SK-N-SH (cell line): Measurements from ENCODE around the gene SPIB. TPM values are rescaled to one million over a fixed set of nuclear protein-coding genes. Genes with fewer than 3 reads are reported as not detected.

Experiments
- CTCF ChIA-PET: fragments of 300-600, 350-600 bp; formaldehyde crosslinking; extraction: SDS; loops from one replicate; lab custom pipeline; 2021; lab: Yijun Ruan, JAX
- POLR2A ChIA-PET: fragments of 350-600 bp; sonication (Branson Sonifier 250); formaldehyde crosslinking; extraction: SDS; loops from one replicate; lab custom pipeline; 2020; ENCODE audit warnings: antibody characterized with exemption, inconsistent platforms; lab: Yijun Ruan, JAX
- DNase-seq: peaks from one replicate; pipeline ENCODE4 v3.0.0; 2012
- H2AFZ ChIP-seq: fragments of 200-600 bp; sonication (generic); 2 replicates; pipeline ENCODE4 v1.8.1; 2016; ENCODE audit warnings: antibody characterized with exemption, mild to moderate bottlenecking, low read depth
- H3F3A ChIP-seq: fragments of 200-600 bp; sonication (generic); replicated peaks from 2 replicates; pipeline ENCODE3; 2016; ENCODE audit warnings: antibody characterized with exemption, mild to moderate bottlenecking; ENCODE audit not compliant: insufficient read depth
- H3K27ac ChIP-seq, 2 experiments: fragments of 200-500 bp in 1 of 2; fragments of 200-600 bp in 1 of 2; sonication (Bioruptor generic) in 1 of 2; sonication (generic), shearing (Covaris generic) in 1 of 2; 2 replicates each; pipeline versions ENCODE4 v1.5.1 to v1.6.1; 2014 to 2016; ENCODE audit warnings: low read depth in 2 of 2, inconsistent platforms in 1 of 2, low read length in 1 of 2, mild to moderate bottlenecking in 1 of 2, mixed read lengths in 1 of 2
- H3K27me3 ChIP-seq: fragments of 200-600 bp; sonication (generic), shearing (Covaris generic); 2 replicates; pipeline ENCODE4 v1.6.1; 2016; ENCODE audit warnings: mixed run types; ENCODE audit not compliant: insufficient read depth
- H3K36me3 ChIP-seq, 2 experiments: fragments of 200-500 bp in 1 of 2; fragments of 200-600 bp in 1 of 2; sonication (Bioruptor generic) in 1 of 2; sonication (generic) in 1 of 2; replicated peaks in 1 of 2; 2 replicates each; pipeline versions ENCODE3 to v1.5.1; 2014 to 2016; ENCODE audit warnings: low read length in 1 of 2, mild to moderate bottlenecking in 1 of 2; ENCODE audit not compliant: insufficient read depth in 2 of 2, control insufficient read depth in 1 of 2
- H3K4me1 ChIP-seq, 2 experiments: fragments of 200-500 bp in 1 of 2; fragments of 200-600 bp in 1 of 2; sonication (Bioruptor generic) in 1 of 2; sonication (generic), shearing (Covaris generic) in 1 of 2; 2 replicates each; pipeline versions ENCODE4 v1.5.1 to v1.6.1; 2014 to 2016; ENCODE audit warnings: low read depth in 1 of 2, low read length in 1 of 2, mixed run types in 1 of 2; ENCODE audit not compliant: insufficient read depth in 2 of 2, control insufficient read depth in 1 of 2
- H3K4me2 ChIP-seq: fragments of 200-600 bp; sonication (generic), shearing (Covaris generic); 2 replicates; pipeline ENCODE4 v1.6.1; 2017; ENCODE audit warnings: mixed run types
- H3K4me3 ChIP-seq, 2 experiments: fragments of 200-500 bp in 1 of 2; fragments of 200-600 bp in 1 of 2; sonication (Bioruptor generic) in 1 of 2; sonication (generic), shearing (Covaris generic) in 1 of 2; 2 replicates each; pipeline versions ENCODE4 v1.5.1 to v1.8.1; 2014 to 2016; ENCODE audit warnings: low read depth in 2 of 2, inconsistent platforms in 1 of 2, low read length in 1 of 2, mild to moderate bottlenecking in 1 of 2, mixed read lengths in 1 of 2, moderate library complexity in 1 of 2
- H3K79me2 ChIP-seq: fragments of 200-600 bp; sonication (generic); 2 replicates; pipeline ENCODE4 v1.8.1; 2017; ENCODE audit warnings: mild to moderate bottlenecking; ENCODE audit not compliant: insufficient read depth
- H3K9ac ChIP-seq: fragments of 200-600 bp; sonication (generic); 2 replicates; pipeline ENCODE4 v1.6.1; 2017; ENCODE audit warnings: mixed run types
- H3K9me2 ChIP-seq: fragments of 200-600 bp; sonication (generic); 2 replicates; pipeline ENCODE4 v1.6.1; 2017; ENCODE audit warnings: mixed run types
- H3K9me3 ChIP-seq: fragments of 200-600 bp; sonication (generic); 2 replicates; pipeline ENCODE4 v1.6.1; 2017; ENCODE audit warnings: mixed run types, mild to moderate bottlenecking, moderate library complexity
- H4K20me1 ChIP-seq: fragments of 200-600 bp; sonication (generic); 2 replicates; pipeline ENCODE4 v1.6.1; 2017; ENCODE audit warnings: mild to moderate bottlenecking, mixed run types; ENCODE audit not compliant: insufficient read depth
- EP300 ChIP-seq, 2 experiments: IDR thresholded peaks; 2 replicates each; pipeline versions ENCODE4 v1.4.0 to v1.6.1; 2012; ENCODE audit warnings: borderline replicate concordance in 1 of 2, low read depth in 1 of 2, low read length in 1 of 2
- EZH2phosphoT487 ChIP-seq: fragments of 200-600 bp; sonication (generic); IDR thresholded peaks from 2 replicates; pipeline ENCODE4 v1.6.1; 2017; ENCODE audit warnings: low read depth, mixed run types, mild to moderate bottlenecking, antibody characterized with exemption, moderate library complexity, borderline replicate concordance
- FOSL2 ChIP-seq: IDR thresholded peaks from 2 replicates; pipeline ENCODE4 v1.4.0; 2012; ENCODE audit warnings: low read depth, mild to moderate bottlenecking, moderate library complexity, borderline replicate concordance
- GATA2 ChIP-seq: sonication (generic); formaldehyde crosslinking; IDR thresholded peaks from 2 replicates; pipeline ENCODE4 v1.5.0; 2020; ENCODE audit warnings: mild to moderate bottlenecking, missing genetic modification reagents
- NFIC ChIP-seq: IDR thresholded peaks from 2 replicates; pipeline ENCODE4 v1.4.0; 2012; ENCODE audit warnings: borderline replicate concordance
- NRF1 ChIP-seq: IDR thresholded peaks from 2 replicates; pipeline ENCODE4 v1.6.1; 2012; ENCODE audit warnings: low read depth, mild to moderate bottlenecking, low read length
- POLR2AphosphoS5 ChIP-seq: IDR thresholded peaks from 2 replicates; pipeline ENCODE4 v1.6.1; 2012; ENCODE audit warnings: low read depth, low read length
- RAD21 ChIP-seq: IDR thresholded peaks from 2 replicates; pipeline ENCODE4 v1.6.1; 2012; ENCODE audit warnings: mild to moderate bottlenecking, low read length
- RCOR1 ChIP-seq: fragments of 150-350 bp; IDR thresholded peaks from 2 replicates; pipeline ENCODE4 v1.6.1; 2017; ENCODE audit warnings: antibody characterized with exemption, low read length
- SIN3A ChIP-seq: IDR thresholded peaks from 2 replicates; pipeline ENCODE4 v1.6.1; 2012; ENCODE audit warnings: low read depth, mild to moderate bottlenecking, low read length, moderate library complexity, borderline replicate concordance
- SMC3 ChIP-seq: IDR thresholded peaks from 2 replicates; pipeline ENCODE4 v1.6.1; 2012; ENCODE audit warnings: low read depth, low read length, improper control_type of control experiment
- TEAD4 ChIP-seq: IDR thresholded peaks from 2 replicates; pipeline ENCODE4 v1.4.0; 2012; ENCODE audit warnings: mild to moderate bottlenecking, borderline replicate concordance; ENCODE audit not compliant: insufficient read depth
- WGBS: methylation state at CpG from one replicate; pipeline ENCODE4 v1.1.6; 2017; ENCODE audit warnings: low lambda C conversion rate; 5-methylcytosine and 5-hydroxymethylcytosine counted together
- polyA plus RNA-seq, 3 experiments: library from polyadenylated mRNA; depleted of rRNA; stranded (reverse); fragments of >200 nt; gene quantifications; 2 replicates each; pipeline ENCODE4 v1.2.3, GENCODE V29; 2012
- TF ChIP-seq, protein P1 (sequence below): fragments of 200-600 bp; sonication (generic); IDR thresholded peaks from 2 replicates; pipeline ENCODE4 v1.6.1; 2017; ENCODE audit warnings: antibody characterized with exemption, mild to moderate bottlenecking, moderate library complexity
- TF ChIP-seq, protein P2 (sequence below): IDR thresholded peaks from 2 replicates; pipeline ENCODE4 v1.6.1; 2012; ENCODE audit warnings: mild to moderate bottlenecking, low read depth, low read length, moderate library complexity
- TF ChIP-seq, protein P3 (sequence below): IDR thresholded peaks from 2 replicates; pipeline ENCODE4 v1.4.0; 2012; ENCODE audit warnings: low read depth, borderline replicate concordance
- TF ChIP-seq, protein P4 (sequence below): fragments of 150-350 bp; IDR thresholded peaks from 2 replicates; pipeline ENCODE4 v1.6.1; 2016; ENCODE audit warnings: mild to moderate bottlenecking, low read depth, low read length

Gene SPIB
- polyA plus RNA-seq, 1 of the 3 experiments (the other 2 are of a cell fraction) = not detected

DNA sequence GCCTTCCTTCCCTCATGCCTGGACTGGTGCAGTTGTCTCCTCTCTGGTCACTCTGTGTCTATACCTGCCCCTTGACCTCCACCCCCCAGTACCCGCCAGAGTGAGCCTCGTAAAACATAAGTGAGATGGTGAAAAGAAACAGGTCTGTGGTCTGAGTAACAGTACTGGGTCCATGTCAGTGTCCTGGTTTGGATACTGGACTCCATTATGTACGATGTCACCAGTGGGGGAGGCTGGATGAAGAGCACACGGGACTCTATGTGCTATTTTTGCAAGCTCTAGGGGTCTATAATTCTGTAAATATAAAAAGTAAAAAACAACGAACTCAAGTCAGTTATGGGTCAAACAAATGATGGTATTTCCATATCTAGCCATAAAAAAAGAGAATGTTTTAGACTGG, 28.3 kb downstream of the SPIB start:
- H3K9ac ChIP-seq = no peak overlapping the region
- no peaks in the 10 kb centered on the region for H3K9me3 ChIP-seq
- ChIA-PET CTCF (interaction anchor here (1.4 to 1.6 kb wide), 2 partner anchors 10 to 89 kb away, joined by 3 to 4 read pairs; no protein-coding TSS in a partner anchor), POLR2A (no interaction called here)
- peaks cover 14% of the 10 kb centered on the region; the same call in 1 of the 2 replicates for H3K27me3 ChIP-seq
- H3K4me3 ChIP-seq = no peak overlapping the region
- WGBS = 45% methylated on average over 5 of the region's 5 CpGs
- no peaks in the 10 kb centered on the region for H3K4me1 ChIP-seq
- no peak overlapping the region for H2AFZ ChIP-seq
- no peak for DNase-seq
- TF ChIP-seq NFIC (no peak), RAD21 (no peak), NRF1 (no peak), SMC3 (no peak), TEAD4 (no peak), EP300 (IDR thresholded peaks at IDR 0.05; ENCODE audit: borderline replicate concordance in 1 of 2, low read depth in 1 of 2, low read length in 1 of 2) (no peak), GATA2 (CRISPR knock-in tag) (no peak), POLR2AphosphoS5 (no peak)
- TF ChIP-seq, protein P1, sequence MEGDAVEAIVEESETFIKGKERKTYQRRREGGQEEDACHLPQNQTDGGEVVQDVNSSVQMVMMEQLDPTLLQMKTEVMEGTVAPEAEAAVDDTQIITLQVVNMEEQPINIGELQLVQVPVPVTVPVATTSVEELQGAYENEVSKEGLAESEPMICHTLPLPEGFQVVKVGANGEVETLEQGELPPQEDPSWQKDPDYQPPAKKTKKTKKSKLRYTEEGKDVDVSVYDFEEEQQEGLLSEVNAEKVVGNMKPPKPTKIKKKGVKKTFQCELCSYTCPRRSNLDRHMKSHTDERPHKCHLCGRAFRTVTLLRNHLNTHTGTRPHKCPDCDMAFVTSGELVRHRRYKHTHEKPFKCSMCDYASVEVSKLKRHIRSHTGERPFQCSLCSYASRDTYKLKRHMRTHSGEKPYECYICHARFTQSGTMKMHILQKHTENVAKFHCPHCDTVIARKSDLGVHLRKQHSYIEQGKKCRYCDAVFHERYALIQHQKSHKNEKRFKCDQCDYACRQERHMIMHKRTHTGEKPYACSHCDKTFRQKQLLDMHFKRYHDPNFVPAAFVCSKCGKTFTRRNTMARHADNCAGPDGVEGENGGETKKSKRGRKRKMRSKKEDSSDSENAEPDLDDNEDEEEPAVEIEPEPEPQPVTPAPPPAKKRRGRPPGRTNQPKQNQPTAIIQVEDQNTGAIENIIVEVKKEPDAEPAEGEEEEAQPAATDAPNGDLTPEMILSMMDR = no peak
- TF ChIP-seq, protein P2, sequence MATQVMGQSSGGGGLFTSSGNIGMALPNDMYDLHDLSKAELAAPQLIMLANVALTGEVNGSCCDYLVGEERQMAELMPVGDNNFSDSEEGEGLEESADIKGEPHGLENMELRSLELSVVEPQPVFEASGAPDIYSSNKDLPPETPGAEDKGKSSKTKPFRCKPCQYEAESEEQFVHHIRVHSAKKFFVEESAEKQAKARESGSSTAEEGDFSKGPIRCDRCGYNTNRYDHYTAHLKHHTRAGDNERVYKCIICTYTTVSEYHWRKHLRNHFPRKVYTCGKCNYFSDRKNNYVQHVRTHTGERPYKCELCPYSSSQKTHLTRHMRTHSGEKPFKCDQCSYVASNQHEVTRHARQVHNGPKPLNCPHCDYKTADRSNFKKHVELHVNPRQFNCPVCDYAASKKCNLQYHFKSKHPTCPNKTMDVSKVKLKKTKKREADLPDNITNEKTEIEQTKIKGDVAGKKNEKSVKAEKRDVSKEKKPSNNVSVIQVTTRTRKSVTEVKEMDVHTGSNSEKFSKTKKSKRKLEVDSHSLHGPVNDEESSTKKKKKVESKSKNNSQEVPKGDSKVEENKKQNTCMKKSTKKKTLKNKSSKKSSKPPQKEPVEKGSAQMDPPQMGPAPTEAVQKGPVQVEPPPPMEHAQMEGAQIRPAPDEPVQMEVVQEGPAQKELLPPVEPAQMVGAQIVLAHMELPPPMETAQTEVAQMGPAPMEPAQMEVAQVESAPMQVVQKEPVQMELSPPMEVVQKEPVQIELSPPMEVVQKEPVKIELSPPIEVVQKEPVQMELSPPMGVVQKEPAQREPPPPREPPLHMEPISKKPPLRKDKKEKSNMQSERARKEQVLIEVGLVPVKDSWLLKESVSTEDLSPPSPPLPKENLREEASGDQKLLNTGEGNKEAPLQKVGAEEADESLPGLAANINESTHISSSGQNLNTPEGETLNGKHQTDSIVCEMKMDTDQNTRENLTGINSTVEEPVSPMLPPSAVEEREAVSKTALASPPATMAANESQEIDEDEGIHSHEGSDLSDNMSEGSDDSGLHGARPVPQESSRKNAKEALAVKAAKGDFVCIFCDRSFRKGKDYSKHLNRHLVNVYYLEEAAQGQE = no peak
- TF ChIP-seq, all 33 proteins: peak for 0
- no peak overlapping the region for H3K4me2 ChIP-seq
- no peaks in the 10 kb centered on the region for H4K20me1 ChIP-seq
- H3K79me2 ChIP-seq = no peaks in the 10 kb centered on the region
- H3K9me2 ChIP-seq = no peaks in the 10 kb centered on the region
- no peak overlapping the region for H3K27ac ChIP-seq
- H3K36me3 ChIP-seq = no peaks in the 10 kb centered on the region
- H3F3A ChIP-seq = no peaks in the 10 kb centered on the region

DNA sequence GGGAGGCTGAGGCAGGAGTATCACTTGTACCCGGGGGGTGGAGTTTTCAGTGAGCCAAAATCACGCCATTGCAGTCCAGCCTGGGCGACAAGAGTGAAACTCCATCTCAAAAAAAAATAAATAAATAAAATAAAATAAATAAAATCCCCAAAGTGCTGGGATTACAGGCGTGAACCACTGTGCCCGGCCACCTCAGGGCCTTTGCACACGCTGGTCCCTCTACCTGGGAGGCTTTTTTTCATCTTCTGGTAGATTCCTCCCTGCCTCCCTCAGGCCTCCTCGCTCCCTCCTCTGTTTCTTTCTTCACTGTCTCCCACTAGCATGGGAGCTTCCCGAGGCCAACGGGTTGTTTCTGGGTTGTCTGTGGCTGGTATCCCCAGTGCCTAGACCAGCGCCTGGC, 29.0 kb downstream of the SPIB start:
- Histone ChIP-seq H3K4me2 (no peak overlapping the region), H3K79me2 (no peaks in the 10 kb centered on the region), H3K4me1 (no peaks in the 10 kb centered on the region), H3K27me3 (peaks cover 14% of the 10 kb centered on the region; the same call in 1 of the 2 replicates), H3K9ac (no peak overlapping the region), H3K9me3 (no peaks in the 10 kb centered on the region), H3K9me2 (no peaks in the 10 kb centered on the region), H3F3A (no peaks in the 10 kb centered on the region), H3K27ac (no peak overlapping the region), H3K36me3 (no peaks in the 10 kb centered on the region), H3K4me3 (no peak overlapping the region), H2AFZ (no peak overlapping the region), H4K20me1 (no peaks in the 10 kb centered on the region)
- POLR2A ChIA-PET = no interaction called here
- CTCF ChIA-PET = interaction anchor here (1.4 kb wide), 1 partner anchor 32 kb away, joined by 4 read pairs; no protein-coding TSS in a partner anchor
- no peak for DNase-seq
- WGBS = 77% methylated on average over 10 of the region's 10 CpGs
- TF ChIP-seq RCOR1 (no peak), EZH2phosphoT487 (no peak), SMC3 (no peak), TEAD4 (no peak), SIN3A (no peak), FOSL2 (no peak)
- TF ChIP-seq, protein P3, sequence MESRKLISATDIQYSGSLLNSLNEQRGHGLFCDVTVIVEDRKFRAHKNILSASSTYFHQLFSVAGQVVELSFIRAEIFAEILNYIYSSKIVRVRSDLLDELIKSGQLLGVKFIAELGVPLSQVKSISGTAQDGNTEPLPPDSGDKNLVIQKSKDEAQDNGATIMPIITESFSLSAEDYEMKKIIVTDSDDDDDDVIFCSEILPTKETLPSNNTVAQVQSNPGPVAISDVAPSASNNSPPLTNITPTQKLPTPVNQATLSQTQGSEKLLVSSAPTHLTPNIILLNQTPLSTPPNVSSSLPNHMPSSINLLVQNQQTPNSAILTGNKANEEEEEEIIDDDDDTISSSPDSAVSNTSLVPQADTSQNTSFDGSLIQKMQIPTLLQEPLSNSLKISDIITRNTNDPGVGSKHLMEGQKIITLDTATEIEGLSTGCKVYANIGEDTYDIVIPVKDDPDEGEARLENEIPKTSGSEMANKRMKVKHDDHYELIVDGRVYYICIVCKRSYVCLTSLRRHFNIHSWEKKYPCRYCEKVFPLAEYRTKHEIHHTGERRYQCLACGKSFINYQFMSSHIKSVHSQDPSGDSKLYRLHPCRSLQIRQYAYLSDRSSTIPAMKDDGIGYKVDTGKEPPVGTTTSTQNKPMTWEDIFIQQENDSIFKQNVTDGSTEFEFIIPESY = no peak
- TF ChIP-seq, protein P1 = no peak
- TF ChIP-seq, protein P4, sequence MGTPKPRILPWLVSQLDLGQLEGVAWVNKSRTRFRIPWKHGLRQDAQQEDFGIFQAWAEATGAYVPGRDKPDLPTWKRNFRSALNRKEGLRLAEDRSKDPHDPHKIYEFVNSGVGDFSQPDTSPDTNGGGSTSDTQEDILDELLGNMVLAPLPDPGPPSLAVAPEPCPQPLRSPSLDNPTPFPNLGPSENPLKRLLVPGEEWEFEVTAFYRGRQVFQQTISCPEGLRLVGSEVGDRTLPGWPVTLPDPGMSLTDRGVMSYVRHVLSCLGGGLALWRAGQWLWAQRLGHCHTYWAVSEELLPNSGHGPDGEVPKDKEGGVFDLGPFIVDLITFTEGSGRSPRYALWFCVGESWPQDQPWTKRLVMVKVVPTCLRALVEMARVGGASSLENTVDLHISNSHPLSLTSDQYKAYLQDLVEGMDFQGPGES = no peak
